ENCODE results near the gene TRMT61B.

TRMT61B gene

GRCh38 chr2:28870146-28870891 is at the start of gene TRMT61B:
Gene TRMT61B (minus strand): TSS chr2:28870309. CDS start chr2:28870277, 32 bp downstream.
- peak; percentile 91 to 99 for DNase-seq (ENCODE audit: extremely low read depth in 1 of 2, low read depth in 1 of 2)

GRCh38 chr2:28915939-28916338 is 45.8 kb upstream of the TRMT61B start:
- DNase-seq (ENCODE audit: extremely low read depth in 1 of 2, low read depth in 1 of 2): no peak

- DNase-seq (ENCODE audit: extremely low read depth in 1 of 2, low read depth in 1 of 2): no peak
These were observed 39.7 kb upstream of the TRMT61B start for GRCh38 chr2:28909655-28910353.

DNA sequence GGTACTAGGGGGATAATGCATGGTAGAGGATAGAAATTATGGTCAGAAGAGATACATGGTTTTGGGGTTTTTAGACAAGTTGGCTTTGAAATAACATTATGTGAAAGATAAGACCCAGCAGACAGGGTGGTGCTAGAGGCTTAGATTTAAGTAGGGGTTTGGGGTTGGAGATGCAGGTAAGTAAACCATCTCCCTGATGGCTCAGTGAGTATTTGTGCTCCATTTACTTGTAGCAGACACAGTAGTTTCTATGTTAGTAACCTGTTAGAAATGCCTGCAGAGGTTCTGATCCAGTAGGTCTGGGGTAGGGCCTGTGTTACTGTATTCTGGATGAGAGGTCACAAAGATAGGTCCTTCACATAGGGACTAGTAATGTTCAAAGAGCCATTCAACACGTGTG is 38.1 kb upstream of the TRMT61B start:
- no peak for DNase-seq (ENCODE audit: extremely low read depth in 1 of 2, low read depth in 1 of 2)

- DNase-seq (ENCODE audit: extremely low read depth in 1 of 2, low read depth in 1 of 2): no peak
These were observed 36.7 kb upstream of the TRMT61B start for GRCh38 chr2:28906821-28907220.

DNA sequence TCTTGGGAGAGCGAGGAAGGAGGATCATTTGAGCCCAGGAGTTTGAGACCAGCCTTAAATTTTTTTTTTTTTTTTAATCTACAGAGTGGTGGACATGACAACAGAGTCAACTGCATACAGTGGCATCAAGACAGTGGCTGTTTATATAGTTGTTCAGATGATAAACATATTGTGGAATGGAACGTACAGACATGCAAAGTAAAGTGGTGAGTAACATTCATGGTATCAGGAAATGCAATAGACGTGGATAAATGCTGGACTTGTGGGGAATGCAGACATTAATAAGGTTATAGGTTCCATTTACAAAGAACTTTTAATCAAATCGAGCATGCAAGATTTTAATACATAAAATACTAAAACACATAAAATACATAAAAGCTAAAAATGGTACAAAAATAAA is 36.3 kb upstream of the TRMT61B start:
- no peak for DNase-seq (ENCODE audit: extremely low read depth in 1 of 2, low read depth in 1 of 2)

DNA sequence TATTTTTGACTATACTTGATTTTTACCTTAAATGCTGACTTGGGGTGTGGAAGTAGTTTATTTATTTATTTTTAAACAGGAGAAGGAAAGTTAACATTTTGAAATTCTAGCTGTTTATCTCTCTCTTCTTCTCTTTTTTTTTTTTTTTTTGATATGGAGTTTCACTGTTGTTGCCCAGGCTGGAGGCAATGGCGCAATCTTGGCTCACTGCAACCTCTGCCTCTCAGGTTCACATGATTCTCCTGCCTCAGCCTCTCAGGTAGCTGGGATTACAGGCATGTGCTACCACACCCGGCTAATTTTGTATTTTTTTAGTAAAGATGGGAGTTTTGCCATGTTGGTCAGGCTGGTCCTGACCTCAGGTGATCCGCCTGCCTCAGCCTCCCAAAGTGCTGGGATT is 35.4 kb upstream of the TRMT61B start:
- no peak for DNase-seq (ENCODE audit: extremely low read depth in 1 of 2, low read depth in 1 of 2)

- DNase-seq (ENCODE audit: extremely low read depth in 1 of 2, low read depth in 1 of 2): no peak
These were observed 34.8 kb upstream of the TRMT61B start for GRCh38 chr2:28904802-28905457.

DNA sequence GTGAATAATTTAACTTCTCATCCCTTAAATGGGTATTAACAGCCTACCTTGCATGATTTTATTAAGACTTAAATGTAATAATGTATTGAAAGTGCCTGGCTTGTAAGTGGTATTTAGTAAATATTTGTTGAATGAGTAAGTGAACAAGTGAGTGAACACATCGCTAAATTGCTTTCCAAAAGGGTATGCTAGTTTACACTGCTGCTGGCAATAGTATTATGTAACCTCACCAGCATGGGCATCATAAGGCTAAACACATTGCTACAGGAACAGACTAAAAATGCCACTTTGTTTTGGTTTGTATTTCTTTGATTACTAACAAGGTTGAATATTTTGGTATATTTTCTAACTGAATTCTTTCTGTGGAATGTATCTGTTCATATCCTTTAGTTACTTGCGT is 34.2 kb upstream of the TRMT61B start:
- DNase-seq (ENCODE audit: extremely low read depth in 1 of 2, low read depth in 1 of 2): no peak

- no peak for DNase-seq (ENCODE audit: extremely low read depth in 1 of 2, low read depth in 1 of 2)
These were observed 32.5 kb upstream of the TRMT61B start for GRCh38 chr2:28902584-28902983.

- no peak for DNase-seq (ENCODE audit: extremely low read depth in 1 of 2, low read depth in 1 of 2)
These were observed 31.7 kb upstream of the TRMT61B start for GRCh38 chr2:28901841-28902240.

DNA sequence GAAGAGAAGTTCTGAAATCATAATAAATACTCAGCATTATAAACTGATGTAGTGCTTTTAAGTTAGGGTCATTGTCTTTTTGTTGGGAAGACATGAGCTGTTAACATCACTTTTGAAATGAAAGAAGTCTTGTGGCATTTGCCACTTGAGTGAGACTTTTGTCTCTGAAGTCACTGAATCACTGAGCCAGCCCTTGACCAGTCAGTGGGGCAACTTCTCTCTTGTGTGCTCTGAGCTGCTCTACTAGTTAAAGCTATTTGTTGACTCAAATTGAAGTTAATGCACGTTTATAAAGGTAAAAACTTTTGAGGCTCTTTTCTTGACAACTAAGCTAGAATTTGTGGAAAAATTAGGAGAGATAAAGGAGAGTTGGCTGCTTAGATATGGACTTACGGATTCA is 31.1 kb upstream of the TRMT61B start:
- DNase-seq (ENCODE audit: extremely low read depth in 1 of 2, low read depth in 1 of 2): no peak

- no peak for DNase-seq (ENCODE audit: extremely low read depth in 1 of 2, low read depth in 1 of 2)
These were observed 27.9 kb upstream of the TRMT61B start for GRCh38 chr2:28898048-28898447.

DNA sequence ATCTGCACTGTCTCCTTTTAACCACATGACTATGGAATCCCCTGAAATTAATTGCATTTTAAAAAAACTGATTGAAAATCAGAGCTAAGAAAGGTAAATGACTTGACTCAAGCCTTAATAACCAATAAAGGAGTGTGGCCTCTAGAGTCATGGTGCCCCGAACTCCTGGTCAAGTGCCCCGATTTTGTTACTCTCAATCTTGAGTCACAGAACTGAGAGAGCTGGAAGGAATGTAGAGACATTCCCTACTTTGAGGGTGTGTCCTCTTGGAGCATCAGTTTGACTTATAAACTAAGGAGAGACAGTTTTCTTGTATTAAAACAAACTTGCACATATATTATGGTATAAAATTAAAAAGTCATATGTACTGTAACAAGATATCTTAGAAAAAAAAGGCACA is 26.8 kb upstream of the TRMT61B start:
- DNase-seq (ENCODE audit: extremely low read depth in 1 of 2, low read depth in 1 of 2): no peak

DNA sequence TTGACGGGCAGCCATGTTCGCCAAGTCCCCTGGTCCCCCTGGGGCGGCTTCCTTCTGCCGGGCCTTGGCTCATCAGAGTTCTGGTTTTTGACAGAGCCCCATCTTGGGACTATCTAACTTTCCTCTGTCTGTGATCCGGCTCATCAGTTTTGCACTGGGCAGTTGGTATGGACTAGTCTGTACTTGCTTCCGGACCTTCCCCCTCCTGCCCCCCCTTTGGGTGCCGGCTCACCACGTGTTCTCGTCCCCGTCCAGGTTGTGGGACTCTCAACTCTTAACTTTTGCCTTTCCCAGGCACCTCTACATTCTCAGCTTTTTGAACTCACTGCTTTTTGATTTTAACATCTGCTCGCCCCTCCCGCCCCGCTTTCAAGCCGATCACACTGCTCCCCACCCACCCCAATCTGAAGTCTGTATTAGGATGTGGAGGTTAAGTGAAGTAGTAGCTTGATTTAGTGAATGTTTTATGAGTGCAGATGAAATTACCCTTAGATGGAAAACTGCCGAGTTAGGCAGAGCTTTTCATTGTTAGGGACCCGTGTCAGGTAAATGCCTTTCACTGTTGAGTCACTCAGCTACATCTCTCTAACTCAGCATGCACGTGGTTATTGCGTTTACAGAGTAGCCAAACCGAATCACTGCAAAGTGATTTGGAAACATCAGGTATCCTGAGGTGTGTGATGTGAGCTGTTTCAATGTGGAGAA is 25.2 kb upstream of the TRMT61B start:
- peak in 1 of 2 donors; percentile 2 for DNase-seq (ENCODE audit: extremely low read depth in 1 of 2, low read depth in 1 of 2)

GRCh38 chr2:28894470-28895188 is 24.5 kb upstream of the TRMT61B start, which contains the start of gene WDR43:
Gene WDR43 (plus strand): TSS chr2:28894667. CDS start chr2:28894699, 32 bp downstream.
- DNase-seq (ENCODE audit: extremely low read depth in 1 of 2, low read depth in 1 of 2): peak; percentile 92 to 98

DNA sequence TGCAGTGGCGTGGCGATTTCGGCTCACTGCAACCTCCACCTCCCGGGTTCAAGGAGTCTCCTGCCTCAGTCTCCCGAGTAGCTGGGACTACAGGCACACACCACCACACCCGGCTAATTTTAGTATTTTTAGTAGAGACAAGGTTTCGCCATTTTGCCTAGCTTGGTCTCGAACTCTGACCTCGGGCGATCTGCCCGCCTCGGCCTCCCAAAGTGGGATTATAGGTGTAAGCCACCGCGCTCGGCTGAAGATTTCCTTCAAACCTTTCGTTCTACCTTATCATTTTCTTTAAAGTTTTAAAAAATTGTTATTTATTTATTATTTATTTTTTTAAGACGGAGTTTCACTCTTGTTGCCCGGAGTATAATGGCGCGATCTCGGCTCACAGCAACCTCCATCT is 23.4 kb upstream of the TRMT61B start:
- DNase-seq (ENCODE audit: extremely low read depth in 1 of 2, low read depth in 1 of 2): no peak

GRCh38 chr2:28880193-28880592 is 10.1 kb upstream of the TRMT61B start:
- no peak for DNase-seq (ENCODE audit: extremely low read depth in 1 of 2, low read depth in 1 of 2)

GRCh38 chr2:28871620-28872019 is 1.5 kb upstream of the TRMT61B start:
- no peak for DNase-seq (ENCODE audit: extremely low read depth in 1 of 2, low read depth in 1 of 2)

DNA sequence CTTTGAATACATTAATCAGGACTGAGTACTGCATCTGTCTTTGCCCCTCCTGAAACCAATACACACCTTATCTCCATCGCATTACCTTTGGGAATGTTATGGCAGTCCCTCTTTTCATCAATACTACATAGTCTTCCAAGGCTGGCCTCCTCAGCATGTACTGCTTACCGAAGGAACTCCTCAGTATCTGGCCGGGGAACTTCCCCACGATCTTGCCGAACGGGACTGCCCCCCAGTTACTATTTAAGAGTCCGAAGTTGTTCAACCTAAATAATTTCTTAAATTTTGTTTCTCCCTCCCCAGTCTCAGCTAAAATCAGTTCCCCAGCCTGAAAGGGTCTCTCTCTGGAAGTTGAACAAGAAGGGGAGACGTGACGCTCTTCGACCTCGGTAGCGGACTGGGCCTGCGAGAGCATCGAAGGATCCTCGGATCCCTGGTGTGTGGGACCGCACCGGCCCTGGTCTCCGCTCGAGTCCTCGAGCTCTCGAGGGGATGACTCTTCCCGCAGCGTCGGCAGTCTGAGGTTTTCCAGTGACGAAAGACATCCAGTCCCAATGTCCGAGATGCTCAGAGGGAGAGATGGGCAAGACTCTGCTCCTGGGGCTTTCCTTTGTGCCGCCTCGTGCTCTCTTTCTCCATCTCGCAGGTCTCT is 489 bp downstream of the TRMT61B start:
- DNase-seq (ENCODE audit: extremely low read depth in 1 of 2, low read depth in 1 of 2): no peak

Measured in activated CD8-positive, alpha-beta memory T cell treated with anti-CD3 and anti-CD28 coated beads for 1 hour (primary cell).